HepG2 (cell line): ENCODE data around the gene DNAAF8. TPM values are rescaled to one million over a fixed set of nuclear protein-coding genes. Genes with fewer than 3 reads are reported as not detected.

Source experiments
- ASH2L ChIP-seq: fragments of 300-600, 200-600 bp; sonication (generic); IDR thresholded peaks from 2 replicates; pipeline ENCODE4 v1.7.0; 2017; ENCODE audit warnings: low read depth, mild to moderate bottlenecking, moderate library complexity, mixed read lengths, low read length; ENCODE audit not compliant: insufficient read length
- CC2D1A ChIP-seq: sonication (generic); formaldehyde crosslinking; IDR thresholded peaks from 2 replicates; pipeline ENCODE4 v1.8.1; 2023; ENCODE audit warnings: mild to moderate bottlenecking, missing genetic modification reagents
- CENPX ChIP-seq: sonication (generic); formaldehyde crosslinking; IDR thresholded peaks from 2 replicates; pipeline ENCODE4 v1.9.0; 2021; ENCODE audit warnings: mild to moderate bottlenecking, missing genetic modification reagents, moderate library complexity
- HMGXB3 ChIP-seq: sonication (generic); formaldehyde crosslinking; IDR thresholded peaks from 2 replicates; pipeline ENCODE4 v1.4.0; 2020; ENCODE audit warnings: missing genetic modification reagents, borderline replicate concordance
- IKZF4 ChIP-seq: sonication (generic); formaldehyde crosslinking; IDR thresholded peaks from 2 replicates; pipeline ENCODE4 v1.5.1; 2020; ENCODE audit warnings: borderline replicate concordance, mild to moderate bottlenecking, low read depth, missing genetic modification reagents; ENCODE audit errors: not compliant biosample characterization
- ISL2 ChIP-seq: sonication (generic); formaldehyde crosslinking; IDR thresholded peaks from 2 replicates; pipeline ENCODE4 v1.5.0; 2020; ENCODE audit warnings: missing genetic modification reagents
- MTF1 ChIP-seq: sonication (generic); formaldehyde crosslinking; IDR thresholded peaks from 2 replicates; pipeline ENCODE4 v1.5.0; 2020; ENCODE audit warnings: missing genetic modification reagents
- MXI1 ChIP-seq: IDR thresholded peaks from 3 replicates; pipeline ENCODE4 v1.6.1; 2012; ENCODE audit warnings: low read depth, low read length, inconsistent platforms, borderline replicate concordance
- NAIF1 ChIP-seq: sonication (generic); formaldehyde crosslinking; IDR thresholded peaks from 2 replicates; pipeline ENCODE4 v1.5.0; 2020; ENCODE audit warnings: mild to moderate bottlenecking, missing genetic modification reagents, borderline replicate concordance
- NR2F1 ChIP-seq, 2 experiments: fragments of 450-650 bp in 1 of 2; formaldehyde crosslinking in 1 of 2; IDR thresholded peaks; 2 replicates each; pipeline versions ENCODE4 v1.5.0 to v1.6.1; 2016 to 2020; ENCODE audit warnings: mild to moderate bottlenecking in 1 of 2, missing compliant biosample characterization in 1 of 2, missing genetic modification reagents in 1 of 2, moderate library complexity in 1 of 2
- RBM22 ChIP-seq: fragments of 200-400 bp; formaldehyde crosslinking; optimal IDR thresholded peaks from 2 replicates; pipeline ENCODE3; 2017; ENCODE audit warnings: mild to moderate bottlenecking, low read length, moderate library complexity
- RORA ChIP-seq: sonication (generic); formaldehyde crosslinking; IDR thresholded peaks from 2 replicates; pipeline ENCODE4 v1.5.0; 2020; ENCODE audit warnings: mild to moderate bottlenecking, missing genetic modification reagents, moderate library complexity
- SMYD3 ChIP-seq: sonication (generic); formaldehyde crosslinking; IDR thresholded peaks from 2 replicates; pipeline ENCODE4 v1.8.1; 2023; ENCODE audit warnings: mild to moderate bottlenecking, missing genetic modification reagents
- SNAI1 ChIP-seq: sonication (generic); formaldehyde crosslinking; IDR thresholded peaks from 2 replicates; pipeline ENCODE4 v1.5.0; 2020; ENCODE audit warnings: mild to moderate bottlenecking, missing genetic modification reagents, borderline replicate concordance
- SP140L ChIP-seq: sonication (generic); formaldehyde crosslinking; IDR thresholded peaks from 2 replicates; pipeline ENCODE4 v1.4.0; 2020; ENCODE audit warnings: missing genetic modification reagents, borderline replicate concordance
- SP5 ChIP-seq: IDR thresholded peaks from 2 replicates; pipeline ENCODE4 v1.6.1; 2016; ENCODE audit warnings: low read depth, borderline replicate concordance
- SRY ChIP-seq: sonication (generic); formaldehyde crosslinking; IDR thresholded peaks from 2 replicates; pipeline ENCODE4 v1.8.0; 2022; ENCODE audit warnings: mild to moderate bottlenecking, missing genetic modification reagents
- THRA ChIP-seq: sonication (generic); formaldehyde crosslinking; IDR thresholded peaks from 2 replicates; pipeline ENCODE4 v1.4.0; 2020; ENCODE audit warnings: missing genetic modification reagents, borderline replicate concordance
- TOPORS ChIP-seq: sonication (generic); formaldehyde crosslinking; IDR thresholded peaks from 2 replicates; pipeline ENCODE4 v1.8.0; 2023; ENCODE audit warnings: mild to moderate bottlenecking, missing genetic modification reagents
- ZFP36 ChIP-seq: fragments of 150-350 bp; IDR thresholded peaks from 2 replicates; pipeline ENCODE4 v1.6.1; 2018; ENCODE audit warnings: borderline replicate concordance, low read length, low read depth; ENCODE audit not compliant: partially characterized antibody
- ZFP41 ChIP-seq: sonication (generic); formaldehyde crosslinking; IDR thresholded peaks from 2 replicates; pipeline ENCODE4 v1.4.0; 2020; ENCODE audit warnings: mild to moderate bottlenecking, missing genetic modification reagents, borderline replicate concordance
- ZNF260 ChIP-seq: sonication (generic); formaldehyde crosslinking; IDR thresholded peaks from 2 replicates; pipeline ENCODE4 v1.4.0; 2020; ENCODE audit warnings: missing genetic modification reagents, low read depth, mild to moderate bottlenecking, borderline replicate concordance
- ZNF441 ChIP-seq: sonication (generic); formaldehyde crosslinking; IDR thresholded peaks from 2 replicates; pipeline ENCODE4 v1.7.0; 2021; ENCODE audit warnings: missing genetic modification reagents, borderline replicate concordance
- ZNF619 ChIP-seq: sonication (generic); formaldehyde crosslinking; IDR thresholded peaks from 2 replicates; pipeline ENCODE4 v1.4.0; 2020; ENCODE audit warnings: mild to moderate bottlenecking, missing genetic modification reagents
- ZNF879 ChIP-seq: sonication (generic); formaldehyde crosslinking; IDR thresholded peaks from 2 replicates; pipeline ENCODE4 v1.8.1; 2023; ENCODE audit warnings: missing genetic modification reagents
- ZSCAN22 ChIP-seq: sonication (generic); formaldehyde crosslinking; IDR thresholded peaks from 2 replicates; pipeline ENCODE4 v1.4.0; 2020; ENCODE audit warnings: mild to moderate bottlenecking, missing genetic modification reagents
- polyA plus RNA-seq, 8 experiments: library from polyadenylated mRNA; depleted of rRNA in 3 of 8; stranded (reverse) in 7 of 8; unstranded in 1 of 8; fragments of >200 nt; fragmentation: Illumina TruSeq in 4 of 8; extraction: Trizol in 4 of 8; gene quantifications; 2 replicates each; pipeline versions ENCODE4 v1.2.1 to v1.2.3, GENCODE V29; 2011 to 2016; ENCODE audit warnings: low read depth in 4 of 8, missing spikeins in 1 of 8, mixed read lengths in 1 of 8; ENCODE audit not compliant: insufficient read depth in 1 of 8
- total RNA-seq, 5 experiments: library from RNA; depleted of rRNA; stranded (reverse); fragments of >200 nt; fragmentation: Illumina TruSeq; extraction: Trizol; gene quantifications; 2 replicates each; pipeline ENCODE4 v1.2.3, GENCODE V29; 2016; ENCODE audit warnings: low read depth in 1 of 5

DNAAF8 gene
- total and polyA plus RNA-seq, 2 of the 13 experiments (the other 11 are each of a cell fraction or from before 2014, with no cell fraction given), result 0.44 TPM; not detected in 1

- TF ChIP-seq ZFP36 (no peak), MTF1 (peak; percentile 98), RBM22 (no peak), ZNF619 (CRISPR knock-in tag) (no peak), ASH2L (peak; percentile 77), HMGXB3 (CRISPR knock-in tag) (no peak), ZNF441 (CRISPR knock-in tag) (no peak), NAIF1 (CRISPR knock-in tag) (no peak), SNAI1 (CRISPR knock-in tag) (peak; percentile 57; the same call in 1 of the 2 replicates), ZFP41 (CRISPR knock-in tag) (no peak), ISL2 (CRISPR knock-in tag) (peak; percentile 55; the same call in 1 of the 2 replicates), RORA (no peak), ZSCAN22 (CRISPR knock-in tag) (no peak), IKZF4 (peak; percentile 42), ZNF879 (no peak), SP140L (no peak), ZNF260 (CRISPR knock-in tag) (no peak), NR2F1 (CRISPR knock-in tag; IDR thresholded peaks at IDR 0.05) (no peak), CENPX (no peak), SRY (CRISPR knock-in tag) (peak; percentile 82; the same call in 1 of the 2 replicates), TOPORS (CRISPR knock-in tag) (peak; percentile 74; the same call in 1 of the 2 replicates), THRA (CRISPR knock-in tag) (no peak; the same call in 1 of the 2 replicates), SP5 (peak; percentile 35; the same call in 1 of the 2 replicates), CC2D1A (no peak), MXI1 (peak; percentile 96; the same call in 1 of the 3 replicates), SMYD3 (CRISPR knock-in tag) (no peak)
Measured at GRCh38 chr16:4734063-4734729, at the start of gene DNAAF8, which contains the start of gene ANKS3 (continued).
